ENCODE results near the gene COPG1. TPM values are rescaled to one million over a fixed set of nuclear protein-coding genes. Genes with fewer than 3 reads are reported as not detected.

COPG1 gene
- total and polyA plus RNA-seq, 10 donors = 47.8 to 134 (median 105) TPM

DNA sequence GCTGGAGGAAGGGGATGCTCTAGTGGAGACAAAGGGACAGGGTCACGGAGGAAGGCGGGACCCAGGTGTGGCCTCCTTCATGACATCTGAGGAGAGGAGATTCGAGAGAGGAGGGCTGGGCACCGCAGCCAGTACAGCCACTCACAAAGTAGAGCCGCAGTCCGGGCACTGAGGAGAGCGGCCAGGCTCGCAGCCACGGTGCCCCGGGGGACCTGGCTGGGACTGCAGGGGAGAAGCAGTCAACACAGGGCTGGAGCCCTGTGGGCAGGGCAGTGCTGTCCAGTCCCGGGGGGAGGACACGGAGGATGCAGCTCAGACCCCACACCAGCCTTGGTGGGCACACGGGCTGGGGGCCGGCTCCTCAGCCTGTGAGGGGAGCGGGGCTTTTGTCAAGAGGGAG is 69.5 kb downstream of the COPG1 start:
- no peak for DNase-seq
- WGBS, 5 donors = 83 to 90% (median 84%) methylated on average over 15 of the region's 15 CpGs
- Histone ChIP-seq H3K36me3 (peaks cover 0 to 4% (median 0%) of the 10 kb centered on the region in 6 donors), H3K4me3 (no peak overlapping the region), H3K27ac (no peak overlapping the region), H3K27me3 (replicated peaks in 1 of 7) (peaks cover 0 to 15% (median 0%) of the 10 kb centered on the region in 7 donors), H3K4me1 (peaks cover 8 to 36% (median 27%) of the 10 kb centered on the region in 6 donors), H3K9me3 (no peaks in the 10 kb centered on the region)
- TF ChIP-seq, protein P1, sequence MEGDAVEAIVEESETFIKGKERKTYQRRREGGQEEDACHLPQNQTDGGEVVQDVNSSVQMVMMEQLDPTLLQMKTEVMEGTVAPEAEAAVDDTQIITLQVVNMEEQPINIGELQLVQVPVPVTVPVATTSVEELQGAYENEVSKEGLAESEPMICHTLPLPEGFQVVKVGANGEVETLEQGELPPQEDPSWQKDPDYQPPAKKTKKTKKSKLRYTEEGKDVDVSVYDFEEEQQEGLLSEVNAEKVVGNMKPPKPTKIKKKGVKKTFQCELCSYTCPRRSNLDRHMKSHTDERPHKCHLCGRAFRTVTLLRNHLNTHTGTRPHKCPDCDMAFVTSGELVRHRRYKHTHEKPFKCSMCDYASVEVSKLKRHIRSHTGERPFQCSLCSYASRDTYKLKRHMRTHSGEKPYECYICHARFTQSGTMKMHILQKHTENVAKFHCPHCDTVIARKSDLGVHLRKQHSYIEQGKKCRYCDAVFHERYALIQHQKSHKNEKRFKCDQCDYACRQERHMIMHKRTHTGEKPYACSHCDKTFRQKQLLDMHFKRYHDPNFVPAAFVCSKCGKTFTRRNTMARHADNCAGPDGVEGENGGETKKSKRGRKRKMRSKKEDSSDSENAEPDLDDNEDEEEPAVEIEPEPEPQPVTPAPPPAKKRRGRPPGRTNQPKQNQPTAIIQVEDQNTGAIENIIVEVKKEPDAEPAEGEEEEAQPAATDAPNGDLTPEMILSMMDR (IDR thresholded peaks at IDR 0.05 in 8 of 11, conservative IDR thresholded peaks at IDR 0.05 in 3 of 11) = no peak
- TF ChIP-seq POLR2A (IDR thresholded peaks at IDR 0.05) (no peak), POLR2AphosphoS5 (IDR thresholded peaks at IDR 0.05) (no peak)
- intact Hi-C loops (cut with DNase I; ENCODE audit: low total_unique reads) = no loop called here

DNA sequence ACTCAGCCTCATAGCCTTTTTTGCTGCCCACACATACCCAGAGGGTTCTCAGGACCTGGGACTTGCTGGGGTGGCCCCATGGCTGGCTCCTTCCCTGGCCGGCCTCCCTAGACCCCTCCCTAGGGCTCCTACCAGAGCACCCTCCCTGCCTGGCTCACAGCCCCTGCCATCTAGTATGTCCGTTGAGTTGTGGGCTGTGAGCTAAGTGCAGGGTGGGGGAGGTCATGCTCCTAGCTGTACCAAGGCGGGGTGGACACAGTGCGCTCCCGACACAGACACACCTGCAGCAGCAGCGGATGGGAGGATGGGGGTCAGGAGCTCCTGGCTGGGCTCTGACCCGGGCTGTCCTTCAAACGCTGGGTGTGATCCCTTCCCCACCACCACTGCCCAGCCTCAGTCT is 70.9 kb downstream of the COPG1 start:
- Histone ChIP-seq H3K27me3 (replicated peaks in 1 of 7) (peaks cover 0 to 15% (median 0%) of the 10 kb centered on the region in 7 donors), H3K36me3 (peaks cover 0 to 5% (median 0%) of the 10 kb centered on the region in 6 donors), H3K4me3 (no peak overlapping the region), H3K4me1 (peaks cover 0 to 22% (median 16%) of the 10 kb centered on the region in 6 donors), H3K9me3 (no peaks in the 10 kb centered on the region), H3K27ac (no peak overlapping the region)
- TF ChIP-seq POLR2AphosphoS5 (IDR thresholded peaks at IDR 0.05) (no peak), POLR2A (IDR thresholded peaks at IDR 0.05) (no peak)
- TF ChIP-seq, protein P1 (IDR thresholded peaks at IDR 0.05 in 8 of 11, conservative IDR thresholded peaks at IDR 0.05 in 3 of 11) = no peak
- intact Hi-C loops (cut with DNase I; ENCODE audit: low total_unique reads) = no loop called here
- no peak for DNase-seq
- 92 to 98% (median 97%) methylated on average over 6 to 8 of the region's 8 CpGs for WGBS, 5 donors

DNA sequence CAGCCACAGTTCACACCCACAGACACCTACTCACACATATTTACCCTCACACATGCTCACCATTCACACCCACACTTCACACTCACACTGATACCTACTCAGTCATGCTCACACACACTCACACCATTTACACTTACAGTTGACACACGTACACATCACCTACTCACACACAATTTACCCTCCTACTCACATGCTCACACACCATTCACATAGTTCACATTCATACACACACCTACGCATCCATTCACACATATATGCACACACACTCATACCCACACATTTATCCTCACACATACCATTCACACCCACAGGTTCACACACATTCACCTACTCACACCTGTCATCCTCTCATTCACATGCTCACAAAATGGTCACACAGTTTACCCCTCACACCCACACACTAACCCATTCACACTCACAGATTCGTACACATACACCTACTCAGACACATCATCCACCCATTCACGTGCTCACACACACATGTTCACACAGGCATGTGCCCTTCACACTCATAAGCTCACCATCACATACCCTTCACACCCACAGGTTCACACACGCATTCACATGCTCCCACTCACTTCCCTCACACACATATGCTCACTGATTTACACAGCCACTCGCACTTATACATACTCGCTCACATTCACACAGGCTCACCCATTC is 71.5 kb downstream of the COPG1 start:
- peaks cover 0 to 5% (median 0%) of the 10 kb centered on the region in 6 donors for H3K36me3 ChIP-seq
- DNase-seq = no peak
- no peaks in the 10 kb centered on the region for H3K9me3 ChIP-seq
- no peak overlapping the region for H3K4me3 ChIP-seq
- H3K27me3 ChIP-seq (replicated peaks in 1 of 7) = peaks cover 0 to 15% (median 0%) of the 10 kb centered on the region in 7 donors
- H3K4me1 ChIP-seq = peaks cover 0 to 20% (median 16%) of the 10 kb centered on the region in 6 donors
- no peak for TF ChIP-seq POLR2A (IDR thresholded peaks at IDR 0.05)
- TF ChIP-seq, protein P1 (IDR thresholded peaks at IDR 0.05 in 8 of 11, conservative IDR thresholded peaks at IDR 0.05 in 3 of 11) = no peak
- no peak for TF ChIP-seq POLR2AphosphoS5 (IDR thresholded peaks at IDR 0.05)
- H3K27ac ChIP-seq = no peak overlapping the region
- intact Hi-C loops (cut with DNase I; ENCODE audit: low total_unique reads) = no loop called here
- 78 to 95% (median 95%) methylated on average over 7 of the region's 7 CpGs for WGBS, 5 donors

DNA sequence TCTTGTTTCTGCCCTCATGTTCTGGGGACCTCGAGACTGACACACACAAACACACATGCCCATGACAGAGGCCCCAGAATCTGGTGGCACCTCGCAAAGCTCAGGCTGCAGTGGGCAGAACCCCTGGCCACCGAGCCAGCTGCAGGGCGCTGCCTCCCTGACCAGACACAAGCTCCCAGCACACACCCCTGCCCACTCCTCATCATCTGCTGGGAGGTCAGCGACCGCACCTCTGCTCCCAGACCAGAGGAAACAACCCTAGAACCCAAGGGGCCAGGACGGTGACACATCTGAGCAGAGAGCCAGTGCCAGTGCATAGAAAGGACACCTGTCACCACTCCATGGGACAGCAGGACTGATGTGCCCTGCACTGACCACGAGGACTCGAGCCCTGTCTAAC is 72.5 kb downstream of the COPG1 start:
- H3K27ac ChIP-seq = no peak overlapping the region
- no peaks in the 10 kb centered on the region for H3K9me3 ChIP-seq
- peaks cover 0 to 15% (median 0%) of the 10 kb centered on the region in 7 donors for H3K27me3 ChIP-seq (replicated peaks in 1 of 7)
- H3K36me3 ChIP-seq = peaks cover 0 to 5% (median 0%) of the 10 kb centered on the region in 6 donors
- peaks cover 0 to 14% (median 9%) of the 10 kb centered on the region in 6 donors for H3K4me1 ChIP-seq
- H3K4me3 ChIP-seq = no peak overlapping the region
- no peak for DNase-seq
- TF ChIP-seq, protein P1 (IDR thresholded peaks at IDR 0.05 in 8 of 11, conservative IDR thresholded peaks at IDR 0.05 in 3 of 11) = no peak
- TF ChIP-seq POLR2AphosphoS5 (IDR thresholded peaks at IDR 0.05) (no peak), POLR2A (IDR thresholded peaks at IDR 0.05) (no peak)
- 88 to 96% (median 94%) methylated on average over 6 to 9 of the region's 9 CpGs for WGBS, 5 donors
- intact Hi-C loops (cut with DNase I; ENCODE audit: low total_unique reads) = no loop called here
